ENCODE results near the gene THSD8.

Gene THSD8

DNA sequence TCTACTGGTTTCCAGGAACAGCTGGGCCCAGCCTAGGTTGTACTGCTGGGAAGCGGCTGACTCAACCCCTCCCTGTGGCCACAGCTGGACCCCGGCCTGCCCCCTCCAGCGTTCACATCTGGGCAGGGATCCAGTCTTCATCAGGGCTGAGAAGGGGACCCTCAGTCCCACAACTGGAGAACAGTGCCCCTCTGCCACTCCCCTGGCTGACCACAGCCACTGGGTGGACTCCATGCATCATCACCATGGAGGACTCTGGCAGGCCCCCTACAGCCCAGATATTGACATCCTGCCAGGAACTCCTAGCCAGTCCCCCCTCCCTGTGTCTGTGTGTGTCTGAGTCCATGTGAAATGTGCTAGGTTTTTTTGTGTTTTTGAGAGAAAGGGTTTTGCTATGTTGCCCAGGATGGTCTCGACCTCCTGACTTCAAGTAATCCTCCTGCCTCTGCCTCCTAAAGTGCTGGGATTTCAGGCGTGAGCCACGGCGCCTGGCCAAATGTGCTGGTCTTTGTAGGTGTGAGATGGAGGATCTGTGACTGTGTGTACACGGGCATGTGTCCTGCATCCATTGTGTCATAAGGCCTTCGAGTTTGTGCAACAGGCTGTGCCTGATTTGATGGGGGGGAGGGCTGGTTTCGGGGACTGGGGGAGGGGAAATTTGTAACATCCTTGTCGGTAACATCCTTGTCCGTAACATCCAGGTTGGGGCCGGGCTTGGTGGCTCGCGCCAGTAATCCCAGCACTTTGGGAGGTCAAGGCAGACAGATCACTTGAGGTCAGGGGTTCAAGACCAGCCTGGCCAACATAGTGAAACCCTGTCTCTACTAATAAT is 22.5 kb upstream of the THSD8 start:
- Histone ChIP-seq H2BK12ac (ENCODE audit: low read length) (peak overlapping the region; percentile 93), H3K79me1 (ENCODE audit: low read depth, low read length) (no peaks in the 10 kb centered on the region), H2AFZ (ENCODE audit: low read length) (peak overlapping the region; percentile 94), H4K91ac (ENCODE audit: low read depth, low read length, poor library complexity) (no peak overlapping the region), H3K4me2 (ENCODE audit: insufficient read depth, low read length, poor library complexity, severe bottlenecking) (peak overlapping the region; percentile 97), H3K9ac (ENCODE audit: low read depth, low read length, poor library complexity) (no peak overlapping the region), H3K27ac (replicated peaks; ENCODE audit: low read length) (no peak overlapping the region), H3K23ac (ENCODE audit: low read depth, low read length, poor library complexity) (peak overlapping the region; percentile 81), H3K36me3 (replicated peaks in 1 of 2; ENCODE audit: control insufficient read depth in 2 of 2, insufficient read depth in 2 of 2, low read length in 2 of 2) (peaks cover 0 to 1% of the 10 kb centered on the region in 2 donors), H3K4me1 (ENCODE audit: control insufficient read depth in 2 of 2, insufficient read depth in 1 of 2, low read depth in 1 of 2, low read length in 2 of 2) (peaks cover 27 to 35% of the 10 kb centered on the region in 2 donors), H2AK5ac (ENCODE audit: low read depth, low read length) (no peak overlapping the region), H2BK120ac (ENCODE audit: low read depth, low read length) (no peak overlapping the region), H4K8ac (ENCODE audit: low read depth, low read length) (no peak overlapping the region), H3K18ac (ENCODE audit: low read length) (peak overlapping the region; percentile 80), H3K27me3 (ENCODE audit: control insufficient read depth in 3 of 3, insufficient read depth in 3 of 3, low read depth in 1 of 3, low read length in 3 of 3) (peaks cover 0 to 3% (median 0%) of the 10 kb centered on the region in 3 experiments), H3K9me3 (replicated peaks in 1 of 2; ENCODE audit: control insufficient read depth in 2 of 2, insufficient read depth in 1 of 2, low read depth in 1 of 2, low read length in 2 of 2) (peaks cover 0 to 2% of the 10 kb centered on the region in 2 donors), H2BK5ac (ENCODE audit: low read length) (no peak overlapping the region), H3K14ac (ENCODE audit: low read length) (peak overlapping the region; percentile 47), H2BK15ac (ENCODE audit: low read length) (peak overlapping the region; percentile 45), H3K4ac (ENCODE audit: low read length) (no peak overlapping the region), H3K4me3 (ENCODE audit: low read length in 2 of 2) (peak overlapping the region in 1 of 2 donors; percentile 61)
- DNase-seq (ENCODE audit: low spot score), result no peak
- WGBS, 2 donors (ENCODE audit: extremely low coverage in 2 of 2, insufficient read length in 2 of 2, insufficient replicate concordance in 1 of 2), result no CpG with 5 or more reads among the region's 15 CpGs

DNA sequence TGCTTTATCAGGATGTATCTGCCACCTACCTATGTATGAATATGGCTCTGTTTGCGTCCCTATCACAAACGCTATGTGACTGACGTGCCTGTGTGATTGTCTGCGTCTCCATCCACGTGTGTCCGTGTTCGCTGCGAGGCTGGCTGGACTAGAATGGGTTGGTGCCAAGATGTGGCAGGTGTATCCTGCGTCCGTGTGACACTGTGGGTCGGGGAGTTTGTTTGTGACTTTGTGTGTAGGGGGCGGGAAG is 19.8 kb upstream of the THSD8 start:
- Histone ChIP-seq H3K4me3 (ENCODE audit: low read length in 2 of 2) (peak overlapping the region; percentile 46 to 80), H3K4ac (ENCODE audit: low read length) (peak overlapping the region; percentile 69), H3K23ac (ENCODE audit: low read depth, low read length, poor library complexity) (peak overlapping the region; percentile 75), H2BK5ac (ENCODE audit: low read length) (peak overlapping the region; percentile 96), H3K9me3 (replicated peaks in 1 of 2; ENCODE audit: control insufficient read depth in 2 of 2, insufficient read depth in 1 of 2, low read depth in 1 of 2, low read length in 2 of 2) (peaks cover 0 to 2% of the 10 kb centered on the region in 2 donors), H2AK5ac (ENCODE audit: low read depth, low read length) (peak overlapping the region; percentile 90), H3K27me3 (ENCODE audit: control insufficient read depth in 3 of 3, insufficient read depth in 3 of 3, low read depth in 1 of 3, low read length in 3 of 3) (peaks cover 0 to 3% (median 0%) of the 10 kb centered on the region in 3 experiments), H2BK120ac (ENCODE audit: low read depth, low read length) (peak overlapping the region; percentile 95), H2AFZ (ENCODE audit: low read length) (peak overlapping the region; percentile 84), H3K36me3 (replicated peaks in 1 of 2; ENCODE audit: control insufficient read depth in 2 of 2, insufficient read depth in 2 of 2, low read length in 2 of 2) (no peaks in the 10 kb centered on the region), H3K14ac (ENCODE audit: low read length) (peak overlapping the region; percentile 77), H3K79me1 (ENCODE audit: low read depth, low read length) (no peaks in the 10 kb centered on the region), H3K9ac (ENCODE audit: low read depth, low read length, poor library complexity) (peak overlapping the region; percentile 95), H2BK12ac (ENCODE audit: low read length) (no peak overlapping the region), H4K91ac (ENCODE audit: low read depth, low read length, poor library complexity) (peak overlapping the region; percentile 99), H3K4me1 (ENCODE audit: control insufficient read depth in 2 of 2, insufficient read depth in 1 of 2, low read depth in 1 of 2, low read length in 2 of 2) (peaks cover 25 to 49% of the 10 kb centered on the region in 2 donors), H3K4me2 (ENCODE audit: insufficient read depth, low read length, poor library complexity, severe bottlenecking) (peak overlapping the region; percentile 94), H3K27ac (replicated peaks; ENCODE audit: low read length) (peak overlapping the region; percentile 1), H4K8ac (ENCODE audit: low read depth, low read length) (peak overlapping the region; percentile 97), H3K18ac (ENCODE audit: low read length) (peak overlapping the region; percentile 99), H2BK15ac (ENCODE audit: low read length) (peak overlapping the region; percentile 99)
- DNase-seq (ENCODE audit: low spot score), result no peak
- WGBS, 2 donors (ENCODE audit: extremely low coverage in 2 of 2, insufficient read length in 2 of 2, insufficient replicate concordance in 1 of 2), result no CpG with 5 or more reads among the region's 12 CpGs

DNA sequence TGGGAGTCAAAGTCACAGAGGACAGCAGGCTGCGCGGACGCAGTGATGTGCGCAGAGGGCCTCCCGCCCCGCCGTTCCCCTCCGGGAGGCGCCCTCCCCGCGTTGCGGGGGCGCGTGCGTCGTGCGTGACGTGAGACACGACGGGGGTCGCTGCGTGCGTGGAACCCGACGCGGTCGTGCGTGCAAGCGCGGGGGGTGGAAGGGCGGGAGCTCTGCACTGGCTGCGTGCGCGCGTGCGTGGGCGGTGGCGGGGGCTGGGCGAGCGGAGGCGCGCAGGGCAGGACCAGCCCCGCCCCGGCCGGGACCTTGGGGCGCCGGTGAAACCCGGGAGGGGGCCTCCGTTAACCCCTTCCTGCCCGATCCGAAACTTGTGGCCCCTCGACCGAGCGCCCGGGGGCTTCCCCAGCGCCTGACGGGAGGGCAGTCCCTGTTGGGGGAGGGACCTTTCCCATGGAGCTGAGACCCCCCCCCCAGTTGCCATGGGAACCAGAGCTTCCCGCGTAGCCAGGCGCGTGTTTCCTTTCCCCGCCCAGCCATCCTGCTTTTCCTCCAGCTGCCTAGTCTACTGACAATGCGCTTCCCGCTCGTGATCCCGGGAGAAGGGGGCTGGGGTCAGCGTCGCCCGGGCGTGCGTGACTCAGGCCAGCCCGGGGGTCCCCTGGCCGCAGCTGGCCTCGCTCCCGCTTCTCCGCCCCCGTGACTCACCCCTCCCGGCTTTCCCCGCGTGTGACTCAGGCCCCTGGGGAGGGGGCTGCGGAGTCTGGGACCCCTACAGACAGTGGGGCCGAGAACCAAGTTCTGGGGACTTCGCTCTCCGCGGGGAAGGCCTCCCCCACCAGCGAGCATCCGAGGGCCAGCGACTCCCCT is 19.2 kb upstream of the THSD8 start:
- Histone ChIP-seq H3K4me2 (ENCODE audit: insufficient read depth, low read length, poor library complexity, severe bottlenecking) (peak overlapping the region; percentile 94), H4K8ac (ENCODE audit: low read depth, low read length) (no peak overlapping the region), H3K79me1 (ENCODE audit: low read depth, low read length) (no peaks in the 10 kb centered on the region), H3K9me3 (replicated peaks in 1 of 2; ENCODE audit: control insufficient read depth in 2 of 2, insufficient read depth in 1 of 2, low read depth in 1 of 2, low read length in 2 of 2) (peaks cover 0 to 2% of the 10 kb centered on the region in 2 donors), H3K27ac (replicated peaks; ENCODE audit: low read length) (peak overlapping the region; percentile 1), H3K4ac (ENCODE audit: low read length) (peak overlapping the region; percentile 85), H3K4me3 (ENCODE audit: low read length in 2 of 2) (peak overlapping the region; percentile 46 to 80), H2BK12ac (ENCODE audit: low read length) (peak overlapping the region; percentile 60), H3K18ac (ENCODE audit: low read length) (peak overlapping the region; percentile 99), H2AFZ (ENCODE audit: low read length) (peak overlapping the region; percentile 84), H2BK15ac (ENCODE audit: low read length) (peak overlapping the region; percentile 99), H2AK5ac (ENCODE audit: low read depth, low read length) (peak overlapping the region; percentile 99), H3K36me3 (replicated peaks in 1 of 2; ENCODE audit: control insufficient read depth in 2 of 2, insufficient read depth in 2 of 2, low read length in 2 of 2) (no peaks in the 10 kb centered on the region), H3K14ac (ENCODE audit: low read length) (peak overlapping the region; percentile 95), H3K27me3 (ENCODE audit: control insufficient read depth in 3 of 3, insufficient read depth in 3 of 3, low read depth in 1 of 3, low read length in 3 of 3) (peaks cover 0 to 3% (median 0%) of the 10 kb centered on the region in 3 experiments), H2BK120ac (ENCODE audit: low read depth, low read length) (peak overlapping the region; percentile 95), H3K4me1 (ENCODE audit: control insufficient read depth in 2 of 2, insufficient read depth in 1 of 2, low read depth in 1 of 2, low read length in 2 of 2) (peaks cover 23 to 49% of the 10 kb centered on the region in 2 donors), H3K23ac (ENCODE audit: low read depth, low read length, poor library complexity) (peak overlapping the region; percentile 75), H3K9ac (ENCODE audit: low read depth, low read length, poor library complexity) (peak overlapping the region; percentile 95), H4K91ac (ENCODE audit: low read depth, low read length, poor library complexity) (peak overlapping the region; percentile 99), H2BK5ac (ENCODE audit: low read length) (peak overlapping the region; percentile 96)
- no CpG with 5 or more reads among the region's 88 CpGs for WGBS, 2 donors (ENCODE audit: extremely low coverage in 2 of 2, insufficient read length in 2 of 2, insufficient replicate concordance in 1 of 2)
- no peak for DNase-seq (ENCODE audit: low spot score)

Measured in neuronal stem cell (in vitro differentiated cells).